Renal pelvis (tissue), 4 donors: ENCODE results near the gene THBS3. TPM values are rescaled to one million over a fixed set of nuclear protein-coding genes. Genes with fewer than 3 reads are reported as not detected.
"Not testable (repeated sequence)": the region's sequence is repeated elsewhere in the genome, so short reads cannot be mapped to it uniquely, and the experiment has no call there.

ENCODE experiments used
- DNase-seq: peaks from one replicate; pipeline ENCODE4 v3.0.0-alpha.2; 2013
- polyA plus RNA-seq, 3 donors: library from polyadenylated mRNA; unstranded; fragments of 120-200 nt; gene quantifications; one replicate each; pipeline ENCODE4 v1.2.1, GENCODE V29; 2013; ENCODE audit not compliant: insufficient read length in 3 of 3

The THBS3 gene
- polyA plus RNA-seq, 3 donors: 32.3 to 50.0 (median 43.0) TPM

DNA sequence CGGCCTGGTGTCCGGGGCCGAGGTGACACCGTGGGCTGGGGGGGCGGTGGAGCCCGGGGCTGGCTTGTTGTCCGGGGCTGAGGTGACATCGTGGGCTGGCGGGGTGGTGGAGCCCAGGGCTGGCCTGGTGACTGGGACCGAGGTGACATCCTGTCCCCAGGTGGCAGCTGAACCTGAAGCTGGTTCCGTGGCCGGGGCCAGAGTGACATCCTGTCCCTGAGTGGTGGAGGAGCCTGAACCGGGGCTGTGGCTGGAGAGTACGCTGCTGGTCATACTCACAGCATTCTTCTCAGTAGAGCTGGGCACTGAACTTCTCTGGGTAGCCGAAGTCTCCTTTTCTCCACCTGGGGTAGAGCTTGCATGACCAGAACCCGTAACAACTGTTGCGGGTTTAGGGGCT lies 15.8 kb downstream of the THBS3 start:
- DNase-seq: no peak

DNA sequence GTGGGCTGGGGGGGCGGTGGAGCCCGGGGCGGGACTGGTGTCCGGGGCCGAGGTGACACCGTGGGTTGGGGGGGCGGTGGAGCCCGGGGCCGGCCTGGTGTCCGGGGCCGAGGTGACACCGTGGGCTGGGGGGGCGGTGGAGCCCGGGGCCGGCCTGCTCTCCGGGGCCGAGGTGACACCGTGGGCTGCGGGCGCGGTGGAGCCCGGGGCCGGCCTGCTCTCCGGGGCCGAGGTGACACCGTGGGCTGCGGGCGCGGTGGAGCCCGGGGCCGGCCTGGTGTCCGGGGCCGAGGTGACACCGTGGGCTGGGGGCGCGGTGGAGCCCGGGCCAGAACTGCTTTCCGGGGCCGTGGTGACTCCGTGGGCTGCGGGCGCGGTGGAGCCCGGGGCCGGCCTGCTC lies 17.8 kb downstream of the THBS3 start:
- not testable (repeated sequence) for DNase-seq

DNA sequence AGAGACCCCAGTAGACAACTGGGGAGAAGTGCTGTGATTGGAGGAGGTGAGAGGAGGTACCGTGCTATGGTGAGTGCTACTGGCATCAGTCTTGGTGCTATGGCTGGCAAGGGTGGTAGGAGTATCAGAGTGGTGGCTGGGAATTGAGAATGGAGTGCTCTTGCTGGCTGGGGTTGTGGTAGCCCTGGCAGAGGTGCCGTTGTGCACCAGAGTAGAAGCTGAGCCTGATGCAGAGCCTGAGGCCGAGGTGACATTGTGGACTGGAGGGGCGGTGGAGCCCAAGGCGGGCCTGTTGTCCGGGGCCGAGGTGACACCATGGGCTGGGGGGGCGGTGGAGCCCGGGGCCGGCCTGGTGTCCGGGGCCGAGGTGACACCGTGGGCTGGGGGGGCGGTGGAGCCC lies 19.4 kb downstream of the THBS3 start:
- DNase-seq: no peak

DNA sequence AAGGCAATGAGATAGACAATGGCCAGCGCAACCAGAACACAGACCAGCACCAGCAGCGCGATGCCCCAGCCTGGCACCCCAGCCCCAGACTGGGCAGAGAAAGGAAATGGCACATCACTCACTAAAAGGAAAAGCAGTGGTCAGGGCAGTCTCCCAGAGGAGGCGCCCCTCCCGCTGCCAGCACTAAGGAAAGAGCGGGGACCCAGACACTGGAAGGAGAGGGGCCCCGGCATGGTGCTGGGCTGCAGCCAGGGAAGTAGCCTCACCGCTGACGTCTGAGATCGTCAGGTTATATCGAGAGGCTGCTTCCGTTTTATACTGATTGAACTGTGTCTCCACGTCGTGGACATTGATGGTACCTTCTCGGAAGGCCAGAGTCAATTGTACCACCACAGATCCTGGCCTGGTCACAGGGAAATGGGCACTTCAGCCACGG lies 20.2 kb downstream of the THBS3 start:
- no peak for DNase-seq

DNA sequence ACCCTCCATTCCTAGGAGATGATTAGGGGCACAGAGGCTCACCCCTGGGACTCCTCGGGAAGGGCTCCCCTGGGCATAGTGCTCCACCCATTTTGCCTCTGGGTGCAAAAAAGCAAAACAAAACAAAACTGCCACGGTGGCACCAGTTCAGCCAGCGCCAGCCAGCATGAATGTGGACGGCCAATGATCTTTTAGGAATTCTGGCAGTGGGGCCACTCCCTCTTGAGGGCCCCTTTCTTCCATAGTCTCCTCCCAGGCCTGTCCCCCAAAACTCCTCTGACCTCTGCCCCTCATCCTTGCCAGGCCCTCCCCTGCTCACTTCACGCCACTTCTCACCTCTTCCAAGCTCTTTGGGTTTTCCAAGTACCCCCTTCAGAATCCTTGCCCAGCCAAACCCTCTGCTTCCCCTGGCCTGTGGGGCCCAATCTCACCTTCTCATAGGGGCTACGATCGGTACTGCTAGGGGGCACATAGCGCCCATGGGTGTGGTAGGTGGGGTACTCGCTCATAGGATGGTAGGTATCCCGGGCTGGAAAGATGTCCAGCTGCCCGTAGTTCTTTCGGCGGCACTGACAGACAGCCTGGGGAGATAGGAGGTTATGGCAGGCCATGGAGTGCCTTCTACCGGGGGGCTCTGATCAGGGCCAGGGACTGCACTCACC lies 20.8 kb downstream of the THBS3 start:
- no peak for DNase-seq

DNA sequence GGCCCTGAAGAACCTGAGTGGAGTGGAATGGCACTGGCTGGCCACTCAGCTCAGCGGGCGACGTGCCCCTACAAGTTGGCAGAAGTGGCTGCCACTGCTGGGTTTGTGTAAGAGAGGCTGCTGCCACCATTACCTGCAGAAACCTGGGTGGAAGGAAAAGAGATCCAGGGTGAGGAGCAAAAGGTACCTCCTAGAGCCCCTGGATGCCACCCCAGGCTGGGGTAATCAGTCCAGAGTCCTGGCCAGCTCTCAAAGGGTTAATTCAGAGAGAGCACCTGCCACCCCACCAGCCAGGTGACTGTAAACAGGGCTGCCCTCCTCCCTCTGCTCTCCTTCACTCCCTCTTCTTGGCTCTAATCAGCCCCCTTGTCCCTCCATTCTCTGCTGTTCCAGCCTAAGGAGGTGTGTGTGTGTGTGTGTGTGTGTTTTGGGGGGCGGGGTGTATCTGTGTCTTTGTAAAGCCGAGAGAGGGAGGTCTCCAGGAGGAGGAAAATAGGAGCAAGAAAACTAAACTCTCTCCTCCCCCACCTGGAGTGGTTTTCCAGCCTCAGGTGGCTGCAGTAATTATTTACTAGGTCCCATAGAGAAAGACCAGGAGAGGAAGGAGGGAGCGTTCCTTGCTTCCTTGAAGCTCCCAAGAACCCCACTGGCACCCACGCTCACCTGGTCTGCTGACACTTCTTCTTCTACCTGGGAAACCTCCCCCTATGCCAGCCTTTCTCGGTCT lies 21.5 kb downstream of the THBS3 start:
- peak; percentile 53 for DNase-seq

DNA sequence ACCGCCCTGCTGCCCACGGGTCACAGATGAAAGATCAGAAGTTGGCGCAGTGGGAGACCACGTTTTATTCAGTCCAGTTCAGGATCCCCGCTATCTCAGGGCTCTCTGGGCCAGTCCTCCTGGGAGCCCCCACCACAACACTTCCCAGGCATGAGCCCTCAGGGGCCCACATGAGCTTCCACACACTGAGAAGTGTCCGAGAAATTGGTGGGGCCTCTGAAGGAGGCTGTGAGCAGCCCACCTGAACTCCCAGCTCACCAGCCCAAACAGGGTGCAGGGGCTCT lies 22.0 kb downstream of the THBS3 start:
- DNase-seq: no peak

DNA sequence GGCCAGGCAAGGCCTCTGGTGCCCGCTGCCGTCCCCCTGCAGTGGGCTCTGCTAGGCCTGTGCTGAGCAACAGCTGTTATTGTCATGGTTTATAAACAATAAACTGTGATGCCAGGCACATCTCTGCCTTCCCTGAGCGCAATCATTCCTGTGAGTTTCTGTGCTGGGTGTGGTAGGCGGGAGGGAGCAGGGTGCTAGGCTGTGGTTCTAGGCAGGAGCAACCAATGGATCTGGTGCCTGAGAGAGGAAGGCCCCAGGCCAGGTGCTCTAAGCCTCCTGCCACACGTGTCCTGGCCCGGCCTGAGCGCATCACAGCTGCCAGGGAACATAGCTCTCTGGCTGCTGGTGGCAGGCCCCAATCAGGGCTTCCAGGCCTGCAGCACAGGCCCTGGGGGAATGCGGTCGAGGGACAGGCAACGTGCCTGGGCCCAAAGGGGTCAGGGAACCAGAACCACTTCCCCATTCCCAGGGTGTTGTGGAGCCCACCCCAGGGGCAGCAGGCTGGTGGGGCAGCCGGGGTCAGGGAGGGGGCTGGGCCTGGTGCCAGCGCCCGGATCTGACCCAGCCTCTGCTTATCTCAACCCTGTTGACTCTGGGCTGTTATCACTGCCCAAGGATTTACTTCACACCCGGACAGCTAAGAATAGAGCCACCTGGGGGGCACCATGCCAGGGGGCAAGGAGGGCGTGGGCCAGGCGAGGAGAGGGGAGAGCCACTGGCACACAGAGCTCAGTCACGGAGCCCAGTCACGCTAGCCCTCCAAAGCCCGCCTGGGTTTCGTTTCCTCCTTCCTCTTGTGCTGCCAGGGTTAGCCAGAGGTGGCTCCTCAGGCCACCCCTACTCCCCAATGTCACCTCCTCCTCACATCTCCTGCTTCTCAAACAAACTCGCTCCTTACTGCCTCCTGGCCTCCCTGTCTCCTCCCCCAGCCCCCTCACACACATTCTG lies 22.6 kb downstream of the THBS3 start:
- peak; percentile 48 for DNase-seq

DNA sequence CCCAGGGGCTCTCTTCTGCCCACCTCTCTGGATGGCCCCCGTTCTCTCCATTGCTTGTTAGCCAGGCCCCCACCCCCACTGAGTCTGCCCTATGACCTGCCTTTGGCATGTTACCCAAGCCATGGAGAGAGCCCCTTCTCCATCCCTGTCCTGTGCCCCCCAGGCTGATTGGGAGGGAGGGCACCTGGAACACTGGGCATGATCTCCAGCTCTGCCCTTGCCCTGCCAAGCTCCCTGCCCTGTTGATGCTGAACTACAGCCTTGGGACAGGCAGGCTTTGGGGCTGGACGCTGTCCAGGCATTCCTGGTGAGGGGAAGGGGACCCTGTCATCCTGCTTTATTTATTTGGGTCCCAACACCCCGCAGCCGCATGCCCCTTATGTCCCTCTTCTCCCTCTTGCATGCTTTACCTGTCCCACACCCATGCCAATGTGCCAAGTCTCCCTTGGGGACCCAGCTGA lies 23.3 kb downstream of the THBS3 start:
- DNase-seq: no peak

DNA sequence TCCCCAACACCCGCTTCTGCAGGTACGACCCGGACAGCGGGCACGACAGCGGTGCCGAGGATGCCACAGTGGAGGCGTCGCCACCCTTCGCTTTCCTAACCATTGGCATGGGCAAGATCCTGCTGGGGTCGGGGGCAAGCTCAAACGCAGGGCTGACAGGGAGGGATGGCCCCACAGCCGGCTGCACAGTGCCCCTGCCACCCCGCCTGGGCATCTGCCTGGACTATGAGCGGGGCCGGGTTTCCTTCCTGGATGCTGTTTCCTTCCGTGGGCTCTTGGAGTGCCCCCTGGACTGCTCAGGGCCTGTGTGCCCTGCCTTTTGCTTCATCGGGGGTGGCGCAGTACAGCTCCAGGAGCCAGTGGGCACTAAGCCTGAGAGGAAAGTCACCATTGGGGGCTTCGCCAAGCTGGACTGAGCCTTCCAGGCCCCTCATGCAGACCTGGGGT lies 23.9 kb downstream of the THBS3 start:
- no peak for DNase-seq

DNA sequence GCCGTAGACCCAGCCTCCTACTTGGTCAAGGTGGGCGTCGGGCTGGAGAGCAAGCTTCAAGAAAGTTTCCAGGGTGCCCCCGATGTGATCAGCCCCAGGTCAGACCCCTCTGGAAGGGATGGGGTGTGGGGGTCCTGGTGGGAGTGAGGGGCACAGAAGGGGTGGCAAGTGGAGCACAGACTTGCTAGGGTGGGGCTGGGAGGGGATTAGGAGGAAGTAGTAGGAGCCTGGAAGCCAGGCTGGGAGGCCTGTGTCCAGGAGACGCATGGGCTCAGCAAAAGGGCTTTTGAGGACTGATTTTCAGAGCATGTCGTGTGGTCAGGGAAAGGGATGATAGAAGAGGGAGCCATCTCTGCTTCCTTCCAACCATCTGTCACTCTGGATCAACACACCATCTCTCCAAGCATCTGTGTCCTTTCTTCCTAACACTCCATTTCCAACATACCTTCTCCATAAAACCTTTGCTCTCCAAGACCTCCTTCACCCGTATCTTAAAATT lies 25.6 kb downstream of the THBS3 start:
- DNase-seq: no peak

DNA sequence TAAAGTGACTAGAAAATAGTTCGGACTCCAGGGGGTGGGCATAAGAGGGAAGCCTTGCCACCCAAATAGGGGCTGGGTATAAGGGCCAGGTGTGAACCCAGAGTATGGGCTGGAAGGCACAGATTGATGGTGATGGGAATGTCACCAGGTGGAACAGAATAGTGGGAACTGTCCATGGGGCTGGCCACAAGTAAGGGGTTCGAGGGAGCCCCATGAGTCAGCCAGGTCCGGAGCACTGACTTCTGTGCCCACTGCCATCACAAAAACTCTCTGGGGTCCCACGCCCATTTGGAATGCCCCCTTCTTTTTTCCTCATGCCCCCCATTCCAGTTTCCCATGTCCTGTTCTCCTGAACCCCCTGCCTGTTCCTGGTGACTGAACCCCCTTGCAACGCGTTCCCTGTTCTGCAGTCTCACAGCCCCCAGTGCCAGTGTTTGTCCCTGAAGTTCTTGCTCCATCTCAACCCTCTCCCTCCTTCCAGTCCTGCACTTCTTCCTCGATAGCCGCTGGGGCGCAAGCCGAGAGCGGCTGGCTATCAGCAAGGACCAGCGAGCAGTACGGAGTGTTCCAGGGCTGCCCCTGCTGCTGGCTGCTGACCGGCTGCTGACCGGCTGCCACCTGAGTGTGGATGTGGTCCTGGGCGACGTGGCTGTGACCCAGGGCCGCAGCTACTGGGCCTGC lies 26.2 kb downstream of the THBS3 start:
- no peak for DNase-seq

DNA sequence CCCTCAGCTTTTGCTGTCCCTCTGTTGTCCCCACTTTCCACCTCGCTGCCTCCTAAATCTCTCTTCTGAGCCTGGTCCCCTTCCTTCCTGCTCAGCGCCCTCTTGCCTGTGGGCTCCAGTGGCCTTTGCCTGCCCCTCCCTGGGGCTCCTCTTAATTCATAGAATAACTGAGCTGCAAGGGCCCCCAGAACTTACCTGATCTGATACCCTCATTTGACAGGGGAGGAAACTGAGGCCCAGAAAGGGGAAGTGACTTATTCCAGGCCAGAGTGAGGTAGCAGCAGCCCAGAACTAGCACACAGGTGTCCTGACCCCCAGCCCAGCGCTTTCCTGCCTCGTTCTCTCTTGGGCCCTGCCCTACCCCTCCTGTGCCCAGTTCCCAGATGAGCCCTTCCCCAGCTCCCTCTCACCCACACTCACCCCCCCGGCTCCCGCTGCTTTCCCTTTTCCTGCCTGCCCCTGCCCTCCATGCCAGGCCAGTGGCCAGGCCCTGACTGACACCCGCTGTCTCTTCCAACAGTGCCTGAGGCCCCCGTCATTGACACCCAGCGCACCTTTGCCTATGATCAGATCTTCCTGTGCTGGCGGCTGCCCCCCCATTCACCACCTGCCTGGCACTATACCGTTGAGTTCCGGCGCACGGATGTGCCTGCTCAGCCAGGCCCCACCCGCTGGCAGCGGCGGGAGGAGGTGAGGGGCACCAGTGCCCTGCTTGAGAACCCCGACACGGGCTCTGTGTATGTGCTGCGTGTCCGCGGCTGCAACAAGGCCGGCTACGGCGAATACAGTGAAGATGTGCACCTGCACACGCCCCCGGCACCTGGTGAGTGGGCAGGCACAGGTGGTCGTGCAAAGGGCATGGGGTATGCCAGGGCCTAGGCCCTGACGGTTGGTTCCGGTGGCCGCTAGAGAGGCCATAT lies 28.3 kb downstream of the THBS3 start:
- no peak for DNase-seq

DNA sequence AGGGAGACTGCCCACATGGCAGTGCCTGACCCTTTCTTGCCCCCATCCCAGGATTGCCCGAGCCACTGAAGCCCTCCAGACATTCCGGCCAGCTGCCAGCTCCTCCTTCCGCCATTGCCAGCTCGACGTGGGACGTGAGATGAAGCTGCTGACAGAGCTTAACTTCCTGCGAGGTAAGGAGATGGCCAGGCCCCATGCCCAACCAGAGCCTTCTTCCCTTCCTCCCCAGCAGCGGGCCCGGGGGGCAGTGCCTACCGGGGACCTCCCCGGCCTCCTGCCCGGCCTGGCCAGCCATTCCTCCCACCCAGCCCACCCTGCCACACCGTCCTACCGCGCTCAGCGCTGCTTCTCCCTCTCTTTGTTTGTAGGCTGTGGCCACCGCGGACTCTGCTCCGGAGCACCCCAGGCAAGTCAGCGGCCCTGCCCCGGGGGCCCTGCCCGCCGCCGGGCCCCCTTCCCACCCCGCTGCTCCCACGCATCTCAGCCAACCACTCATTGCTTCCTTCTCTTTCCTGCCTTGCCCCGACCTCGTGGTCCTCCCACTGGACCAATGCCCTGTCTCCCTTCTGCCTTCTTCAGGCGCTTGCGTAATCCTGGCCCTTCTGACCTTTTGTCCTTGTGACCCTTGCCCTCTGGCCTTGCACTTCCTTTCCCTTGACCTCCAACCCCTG lies 29.1 kb downstream of the THBS3 start:
- no peak for DNase-seq

DNA sequence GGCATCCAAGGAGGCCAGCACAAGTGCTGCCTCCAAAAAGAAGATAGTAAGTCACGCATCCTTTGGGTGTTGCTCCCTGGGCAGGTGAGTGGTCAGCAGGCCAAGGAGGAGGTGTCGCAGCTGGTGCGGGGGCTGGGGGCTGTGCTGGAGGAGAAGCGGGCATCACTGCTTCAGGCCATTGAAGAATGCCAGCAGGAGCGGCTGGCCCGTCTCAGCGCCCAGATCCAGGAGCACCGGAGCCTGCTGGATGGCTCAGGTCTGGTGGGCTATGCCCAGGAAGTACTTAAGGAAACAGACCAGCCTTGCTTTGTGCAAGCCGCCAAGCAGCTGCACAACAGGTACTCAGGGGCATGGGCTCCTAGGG lies 29.8 kb downstream of the THBS3 start:
- DNase-seq: no peak

DNA sequence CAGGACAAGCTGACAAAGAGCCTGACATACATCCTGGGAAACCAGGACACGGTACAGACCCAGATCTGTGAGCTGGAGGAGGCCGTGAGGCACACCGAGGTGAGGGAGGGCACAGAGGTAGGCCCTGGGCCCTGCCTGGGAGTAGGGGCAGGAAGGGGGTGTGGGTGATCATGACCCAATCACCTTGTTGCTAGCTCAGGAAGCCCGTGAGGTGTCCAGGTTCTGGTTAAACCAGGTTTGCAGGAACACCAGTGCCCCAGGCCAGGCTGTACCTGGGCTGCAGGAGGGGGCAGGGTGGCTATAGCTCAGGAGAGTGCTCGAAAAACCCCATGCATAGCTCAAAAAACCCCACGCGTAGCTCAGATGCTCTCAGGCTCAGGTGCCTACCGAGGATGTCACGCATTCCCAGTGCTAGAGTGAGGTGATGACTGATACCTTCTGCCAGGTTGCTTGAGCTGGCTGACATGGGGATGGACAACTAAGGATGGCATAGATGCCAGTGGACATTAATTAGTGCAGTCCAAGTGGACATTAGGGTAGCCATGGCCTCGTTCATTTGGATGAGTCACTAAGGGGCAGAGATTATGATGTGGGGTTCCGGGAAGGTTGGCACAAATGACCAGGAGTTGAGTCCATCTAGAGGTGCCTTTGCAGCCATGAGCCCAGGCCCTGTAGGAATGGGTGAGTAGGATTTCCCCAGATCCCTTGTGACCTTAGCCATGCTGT lies 30.3 kb downstream of the THBS3 start:
- DNase-seq: no peak

DNA sequence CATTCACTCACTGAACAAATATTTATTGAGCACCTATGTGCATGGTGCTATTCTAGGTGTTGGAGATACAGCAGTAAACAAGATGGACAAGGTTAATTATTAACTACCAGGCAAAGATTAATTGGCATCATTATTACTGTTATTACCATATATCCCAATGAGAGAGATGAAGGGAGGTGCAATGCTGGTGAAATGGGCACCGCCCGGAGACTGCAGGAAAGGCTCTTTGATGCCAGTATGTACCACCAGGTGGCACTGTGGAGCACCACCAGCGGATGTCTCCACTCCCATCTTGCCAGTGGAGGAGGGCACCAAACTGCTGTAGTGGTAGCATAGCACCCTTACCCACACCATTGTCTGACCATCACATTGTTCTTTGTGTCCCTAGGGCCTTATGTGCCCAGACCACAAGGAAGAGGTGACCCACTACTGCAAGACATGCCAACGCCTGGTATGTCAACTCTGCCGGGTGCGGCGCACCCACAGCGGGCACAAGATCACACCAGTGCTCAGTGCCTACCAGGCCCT lies 31.1 kb downstream of the THBS3 start:
- peak; percentile 67 for DNase-seq

DNA sequence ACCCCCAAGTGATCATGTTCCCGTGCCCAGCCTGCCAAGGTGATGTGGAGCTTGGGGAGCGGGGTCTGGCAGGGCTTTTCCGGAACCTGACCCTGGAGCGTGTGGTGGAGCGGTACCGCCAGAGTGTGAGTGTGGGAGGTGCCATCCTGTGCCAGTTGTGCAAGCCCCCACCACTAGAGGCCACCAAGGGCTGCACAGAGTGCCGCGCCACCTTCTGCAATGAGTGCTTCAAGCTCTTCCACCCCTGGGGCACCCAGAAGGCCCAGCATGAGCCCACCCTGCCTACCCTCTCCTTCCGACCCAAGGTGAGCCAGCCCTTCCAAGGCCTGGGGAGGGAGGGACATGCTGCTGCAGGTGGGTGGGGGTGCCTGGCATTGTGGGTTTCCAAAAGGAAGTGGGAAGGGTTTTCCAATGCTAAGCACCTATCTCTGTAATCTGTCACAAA lies 31.7 kb downstream of the THBS3 start:
- DNase-seq: no peak

DNA sequence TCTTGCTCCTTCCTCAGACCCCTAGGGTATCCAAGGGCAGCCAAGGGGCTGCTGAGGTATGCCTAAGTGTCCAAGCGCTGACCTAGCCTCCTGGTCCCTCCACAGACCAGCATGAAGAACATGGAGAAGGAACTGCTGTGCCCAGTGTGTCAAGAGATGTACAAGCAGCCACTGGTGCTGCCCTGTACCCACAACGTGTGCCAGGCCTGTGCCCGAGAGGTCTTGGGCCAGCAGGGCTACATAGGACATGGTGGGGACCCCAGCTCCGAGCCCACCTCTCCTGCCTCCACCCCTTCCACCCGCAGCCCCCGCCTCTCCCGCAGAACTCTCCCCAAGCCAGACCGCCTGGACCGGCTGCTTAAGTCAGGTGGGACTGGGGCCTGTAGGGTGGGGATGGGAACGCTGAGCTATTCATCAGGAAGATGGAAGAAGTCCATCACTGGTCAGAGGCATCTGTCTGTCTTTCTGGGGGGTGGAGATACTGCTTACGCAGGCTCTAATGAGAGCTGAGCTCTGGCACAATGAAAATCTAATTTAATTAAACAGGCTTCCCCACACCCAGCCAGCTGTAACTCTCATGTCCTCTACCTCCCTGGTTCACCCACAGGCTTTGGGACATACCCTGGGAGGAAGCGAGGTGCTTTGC lies 32.3 kb downstream of the THBS3 start:
- no peak for DNase-seq
